Adrenal gland (tissue), 12 donors: ENCODE measurements around the gene CDH2. TPM values are rescaled to one million over a fixed set of nuclear protein-coding genes. Genes with fewer than 3 reads are reported as not detected.
A peak's percentile ranks its signal among the peaks of the same experiment; 100 is the strongest.

Experiments used
- DNase-seq, 7 donors: peaks; one replicate each; pipeline ENCODE4 v3.0.0-alpha.2; 2019 to 2020
- H3K27ac ChIP-seq, 5 donors: fragments of 200-600 bp; sonication (generic) in 4 of 5; 1 replicate in 3 of 5; 2 replicates in 2 of 5; pipeline versions ENCODE4 v1.5.1 to v1.8.0; 2016 to 2020; ENCODE audit warnings: mild to moderate bottlenecking in 1 of 5
- H3K27me3 ChIP-seq: fragments of 200-600 bp; 2 replicates; pipeline ENCODE4 v1.8.0; 2021
- H3K36me3 ChIP-seq, 2 donors: fragments of 200-600 bp; replicated peaks in 1 of 2; 1 replicate in 1 of 2; 2 replicates in 1 of 2; pipeline versions ENCODE4 v1.5.1 to v1.8.0; 2018 to 2022
- H3K4me1 ChIP-seq, 2 donors: fragments of 200-600 bp; replicated peaks in 1 of 2; 1 replicate in 1 of 2; 2 replicates in 1 of 2; pipeline versions ENCODE4 v1.5.1 to v1.8.0; 2018 to 2021
- H3K4me3 ChIP-seq, 4 donors: fragments of 200-600 bp; sonication (generic) in 3 of 4; one replicate each; pipeline ENCODE4 v1.5.1; 2016 to 2018
- H3K9me3 ChIP-seq, 3 donors: fragments of 200-600 bp; sonication (generic) in 1 of 3; replicated peaks in 1 of 3; 1 replicate in 2 of 3; 2 replicates in 1 of 3; pipeline versions ENCODE4 v1.5.1 to v1.8.0; 2016 to 2021
- CTCF ChIP-seq, 6 experiments: fragments of 450-650 bp in 4 of 6; fragments of 200-600 bp in 2 of 6; sonication (generic) in 1 of 6; IDR thresholded peaks; 1 replicate in 5 of 6; 2 replicates in 1 of 6; pipeline versions ENCODE4 v1.5.1 to v1.8.0; 2016 to 2021; ENCODE audit warnings: antibody characterized with exemption in 6 of 6, mild to moderate bottlenecking in 2 of 6, moderate library complexity in 1 of 6
- POLR2A ChIP-seq, 2 donors: fragments of 450-650 bp; IDR thresholded peaks; one replicate each; pipeline ENCODE4 v1.6.1; 2017; ENCODE audit warnings: antibody characterized with exemption in 2 of 2, mild to moderate bottlenecking in 2 of 2, moderate library complexity in 1 of 2
- WGBS, 4 donors: extraction: QIAGEN DNeasy Blood & Tissue Kit in 2 of 4; methylation state at CpG; one replicate each; pipeline versions ENCODE4 v1.1.5 to v1.1.7; 2013 to 2017; 5-methylcytosine and 5-hydroxymethylcytosine counted together
- intact Hi-C, 2 donors: fragments of 100-400 bp; cut with DNase I; formaldehyde crosslinking; loops; one replicate each; pipeline versions ENCODE4 v1.14.1 to v1.15.0; 2022 to 2023
- polyA plus RNA-seq, 3 donors: library from polyadenylated mRNA; stranded (reverse); fragments of 200-250 nt in 2 of 3; fragments of 350-450 nt in 1 of 3; fragmentation: Illumina TruSeq in 1 of 3; extraction: RNeasy Lipid Tissue Mini Kit (QIAGEN cat#74804) in 1 of 3; gene quantifications; one replicate each; pipeline ENCODE4 v1.2.3, GENCODE V29; 2013 to 2014
- total RNA-seq, 9 donors: library from RNA; depleted of rRNA in 4 of 9; stranded (reverse); fragments of >200 nt in 4 of 9; fragments of 120-200 nt in 1 of 9; fragmentation: NEBNext Ultra II Directional in 1 of 9; extraction: Animal tissue kit (Norgen Biotek cat#: 25700) in 1 of 9; gene quantifications; one replicate each; pipeline versions ENCODE4 v1.1.0 to v1.2.4, GENCODE V29; 2013 to 2023
- donor health status: healthy with polysubstance abuse.
- donor health status: Bipolar disorder and iron deficiency.
- donor health status: DM: yes; HTN: yes; CAD: no.
- donor health status: DM: no; HTN: no; CAD: no.
- donor health status: DM: no; HTN: no; CAD: no.
- donor health status: DM: yes; HTN: yes; CAD: no.

Gene CDH2
- total and polyA plus RNA-seq, 12 donors: 13.9 to 305 (median 129) TPM

- H3K36me3 ChIP-seq: no peaks in the 10 kb centered on the region
- no peak overlapping the region for H3K4me3 ChIP-seq
- intact Hi-C loops: no loop called here
- no peaks in the 10 kb centered on the region for H3K9me3 ChIP-seq
- 78 to 90% (median 86%) methylated on average over 2 of the region's 2 CpGs for WGBS, 4 donors
- no peak for TF ChIP-seq CTCF (IDR thresholded peaks at IDR 0.05)
- no peak for TF ChIP-seq POLR2A (IDR thresholded peaks at IDR 0.05)
- peaks cover 5 to 41% of the 10 kb centered on the region in 2 donors for H3K4me1 ChIP-seq
- no peaks in the 10 kb centered on the region for H3K27me3 ChIP-seq
- H3K27ac ChIP-seq: no peak overlapping the region
- no peak for DNase-seq
Observed at GRCh38 chr18:28040211-28040610, 136.7 kb downstream of the CDH2 start.

GRCh38 chr18:28039691-28040090, 137.2 kb downstream of the CDH2 start:
- Histone ChIP-seq H3K27me3 (no peaks in the 10 kb centered on the region), H3K9me3 (no peaks in the 10 kb centered on the region), H3K27ac (peak overlapping the region in 2 of 5 donors; percentile 18 to 62), H3K4me3 (no peak overlapping the region), H3K36me3 (no peaks in the 10 kb centered on the region), H3K4me1 (peaks cover 5 to 41% of the 10 kb centered on the region in 2 donors)
- WGBS, 4 donors: 91 to 95% (median 92%) methylated on average over 3 of the region's 3 CpGs
- no peak for TF ChIP-seq POLR2A (IDR thresholded peaks at IDR 0.05)
- TF ChIP-seq CTCF (IDR thresholded peaks at IDR 0.05): no peak
- intact Hi-C loops: no loop called here
- no peak for DNase-seq

- H3K27ac ChIP-seq: peak overlapping the region in 4 of 5 donors; percentile 7 to 62 (median 19)
- H3K36me3 ChIP-seq: no peaks in the 10 kb centered on the region
- TF ChIP-seq POLR2A (IDR thresholded peaks at IDR 0.05) (no peak), CTCF (IDR thresholded peaks at IDR 0.05) (no peak)
- H3K27me3 ChIP-seq: no peaks in the 10 kb centered on the region
- intact Hi-C loops: no loop called here
- H3K4me1 ChIP-seq: peaks cover 5 to 41% of the 10 kb centered on the region in 2 donors
- 43 to 59% (median 49%) methylated on average over 5 of the region's 5 CpGs for WGBS, 4 donors
- DNase-seq: peak; percentile 65 to 78 (median 76)
- H3K9me3 ChIP-seq: no peaks in the 10 kb centered on the region
- H3K4me3 ChIP-seq: no peak overlapping the region
Observed at GRCh38 chr18:28039078-28039477, 137.9 kb downstream of the CDH2 start.

- Histone ChIP-seq H3K4me3 (no peak overlapping the region), H3K27ac (peak overlapping the region in 3 of 5 donors; percentile 7 to 53 (median 19)), H3K27me3 (no peaks in the 10 kb centered on the region), H3K9me3 (no peaks in the 10 kb centered on the region), H3K36me3 (no peaks in the 10 kb centered on the region), H3K4me1 (peaks cover 5 to 48% of the 10 kb centered on the region in 2 donors)
- TF ChIP-seq CTCF (IDR thresholded peaks at IDR 0.05): no peak
- no peak for TF ChIP-seq POLR2A (IDR thresholded peaks at IDR 0.05)
- WGBS, 4 donors: 39 to 43% (median 41%) methylated on average over 5 of the region's 5 CpGs
- intact Hi-C loops: no loop called here
- DNase-seq: no peak
Observed at GRCh38 chr18:28036488-28036887, 140.4 kb downstream of the CDH2 start.
